Measurements from ENCODE around the gene SOCS6. TPM values are rescaled to one million over a fixed set of nuclear protein-coding genes. Genes with fewer than 3 reads are reported as not detected.
"Not testable (repeated sequence)": the region's sequence is repeated elsewhere in the genome, so short reads cannot be mapped to it uniquely, and the experiment has no call there.

SOCS6 gene
- total and polyA plus RNA-seq, 2 experiments from 2014 or later = 14.4 to 35.3 TPM

DNA sequence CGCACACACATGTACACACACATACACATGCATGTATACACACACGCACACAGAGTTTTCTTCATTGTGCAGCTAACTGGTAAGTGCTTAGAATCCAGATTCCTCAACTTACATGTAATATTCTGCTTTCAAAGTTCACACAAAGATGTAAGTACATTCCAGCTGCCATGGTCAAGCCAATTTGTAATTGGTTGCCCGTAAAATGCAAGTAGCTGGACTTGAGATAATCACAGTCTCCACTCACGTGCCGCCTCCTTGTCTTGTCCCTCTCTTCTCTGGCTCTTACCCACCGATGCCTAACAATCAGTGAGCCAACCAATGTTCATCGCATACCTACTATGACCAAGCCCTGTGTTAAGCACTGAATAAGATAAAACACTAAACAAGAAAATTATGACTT, 77.8 kb downstream of the SOCS6 start:
- no peak for TF ChIP-seq EZH2phosphoT487 (IDR thresholded peaks at IDR 0.05; ENCODE audit: low read depth, severe bottlenecking, unreplicated experiment)
- no peak for TF ChIP-seq EZH2 (IDR thresholded peaks at IDR 0.05; ENCODE audit: borderline replicate concordance)
- TF ChIP-seq, protein P1, sequence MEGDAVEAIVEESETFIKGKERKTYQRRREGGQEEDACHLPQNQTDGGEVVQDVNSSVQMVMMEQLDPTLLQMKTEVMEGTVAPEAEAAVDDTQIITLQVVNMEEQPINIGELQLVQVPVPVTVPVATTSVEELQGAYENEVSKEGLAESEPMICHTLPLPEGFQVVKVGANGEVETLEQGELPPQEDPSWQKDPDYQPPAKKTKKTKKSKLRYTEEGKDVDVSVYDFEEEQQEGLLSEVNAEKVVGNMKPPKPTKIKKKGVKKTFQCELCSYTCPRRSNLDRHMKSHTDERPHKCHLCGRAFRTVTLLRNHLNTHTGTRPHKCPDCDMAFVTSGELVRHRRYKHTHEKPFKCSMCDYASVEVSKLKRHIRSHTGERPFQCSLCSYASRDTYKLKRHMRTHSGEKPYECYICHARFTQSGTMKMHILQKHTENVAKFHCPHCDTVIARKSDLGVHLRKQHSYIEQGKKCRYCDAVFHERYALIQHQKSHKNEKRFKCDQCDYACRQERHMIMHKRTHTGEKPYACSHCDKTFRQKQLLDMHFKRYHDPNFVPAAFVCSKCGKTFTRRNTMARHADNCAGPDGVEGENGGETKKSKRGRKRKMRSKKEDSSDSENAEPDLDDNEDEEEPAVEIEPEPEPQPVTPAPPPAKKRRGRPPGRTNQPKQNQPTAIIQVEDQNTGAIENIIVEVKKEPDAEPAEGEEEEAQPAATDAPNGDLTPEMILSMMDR (IDR thresholded peaks at IDR 0.05; ENCODE audit: poor library complexity) = no peak
- H3K4me2 ChIP-seq = no peak overlapping the region
- no peaks in the 10 kb centered on the region for H3K79me2 ChIP-seq
- no peaks in the 10 kb centered on the region for H3K27me3 ChIP-seq
- no peaks in the 10 kb centered on the region for H3K9me3 ChIP-seq (ENCODE audit: low read depth)
- H2AFZ ChIP-seq = no peak overlapping the region
- H3K4me1 ChIP-seq (ENCODE audit: insufficient read depth) = no peaks in the 10 kb centered on the region
- no peak overlapping the region for H3K27ac ChIP-seq
- H3K36me3 ChIP-seq (replicated peaks; ENCODE audit: insufficient read depth, low read depth) = no peaks in the 10 kb centered on the region
- no peak for DNase-seq (ENCODE audit: low spot score)
- H3K9me2 ChIP-seq (replicated peaks; ENCODE audit: insufficient read depth) = no peaks in the 10 kb centered on the region
- WGBS (ENCODE audit: low lambda C conversion rate, missing lambda C conversion rate) = 74% methylated on average over 7 of the region's 7 CpGs
- H4K20me1 ChIP-seq (ENCODE audit: insufficient read depth, poor library complexity, severe bottlenecking) = no peaks in the 10 kb centered on the region
- no peak overlapping the region for H3K4me3 ChIP-seq

- H3K79me2 ChIP-seq; H2AFZ ChIP-seq; H3K27ac ChIP-seq; H3K4me2 ChIP-seq; H4K20me1 ChIP-seq (ENCODE audit: insufficient read depth, poor library complexity, severe bottlenecking); DNase-seq (ENCODE audit: low spot score); H3K4me1 ChIP-seq (ENCODE audit: insufficient read depth); H3K4me3 ChIP-seq; H3K36me3 ChIP-seq (replicated peaks; ENCODE audit: insufficient read depth, low read depth); H3K27me3 ChIP-seq; H3K9me3 ChIP-seq (ENCODE audit: low read depth); H3K9me2 ChIP-seq (replicated peaks; ENCODE audit: insufficient read depth): not testable (repeated sequence)
- WGBS (ENCODE audit: low lambda C conversion rate, missing lambda C conversion rate) = 94% methylated on average over 3 of the region's 3 CpGs
Measured at GRCh38 chr18:70367344-70367743, 78.5 kb downstream of the SOCS6 start.

GRCh38 chr18:70368903-70369302, 80.1 kb downstream of the SOCS6 start:
- Histone ChIP-seq H3K4me3 (no peak overlapping the region), H2AFZ (no peak overlapping the region), H3K9me3 (ENCODE audit: low read depth) (no peaks in the 10 kb centered on the region), H3K36me3 (replicated peaks; ENCODE audit: insufficient read depth, low read depth) (no peaks in the 10 kb centered on the region), H3K79me2 (no peaks in the 10 kb centered on the region), H3K4me2 (no peak overlapping the region), H3K9me2 (replicated peaks; ENCODE audit: insufficient read depth) (no peaks in the 10 kb centered on the region), H3K27ac (no peak overlapping the region), H3K4me1 (ENCODE audit: insufficient read depth) (peaks cover 4% of the 10 kb centered on the region), H4K20me1 (ENCODE audit: insufficient read depth, poor library complexity, severe bottlenecking) (no peaks in the 10 kb centered on the region), H3K27me3 (no peaks in the 10 kb centered on the region)
- no peak for DNase-seq (ENCODE audit: low spot score)
- TF ChIP-seq EZH2phosphoT487 (IDR thresholded peaks at IDR 0.05; ENCODE audit: low read depth, severe bottlenecking, unreplicated experiment) (no peak), EZH2 (IDR thresholded peaks at IDR 0.05; ENCODE audit: borderline replicate concordance) (no peak)
- TF ChIP-seq, protein P1 (IDR thresholded peaks at IDR 0.05; ENCODE audit: poor library complexity) = no peak
- WGBS (ENCODE audit: low lambda C conversion rate, missing lambda C conversion rate) = 94% methylated on average over 1 of the region's 1 CpG

DNA sequence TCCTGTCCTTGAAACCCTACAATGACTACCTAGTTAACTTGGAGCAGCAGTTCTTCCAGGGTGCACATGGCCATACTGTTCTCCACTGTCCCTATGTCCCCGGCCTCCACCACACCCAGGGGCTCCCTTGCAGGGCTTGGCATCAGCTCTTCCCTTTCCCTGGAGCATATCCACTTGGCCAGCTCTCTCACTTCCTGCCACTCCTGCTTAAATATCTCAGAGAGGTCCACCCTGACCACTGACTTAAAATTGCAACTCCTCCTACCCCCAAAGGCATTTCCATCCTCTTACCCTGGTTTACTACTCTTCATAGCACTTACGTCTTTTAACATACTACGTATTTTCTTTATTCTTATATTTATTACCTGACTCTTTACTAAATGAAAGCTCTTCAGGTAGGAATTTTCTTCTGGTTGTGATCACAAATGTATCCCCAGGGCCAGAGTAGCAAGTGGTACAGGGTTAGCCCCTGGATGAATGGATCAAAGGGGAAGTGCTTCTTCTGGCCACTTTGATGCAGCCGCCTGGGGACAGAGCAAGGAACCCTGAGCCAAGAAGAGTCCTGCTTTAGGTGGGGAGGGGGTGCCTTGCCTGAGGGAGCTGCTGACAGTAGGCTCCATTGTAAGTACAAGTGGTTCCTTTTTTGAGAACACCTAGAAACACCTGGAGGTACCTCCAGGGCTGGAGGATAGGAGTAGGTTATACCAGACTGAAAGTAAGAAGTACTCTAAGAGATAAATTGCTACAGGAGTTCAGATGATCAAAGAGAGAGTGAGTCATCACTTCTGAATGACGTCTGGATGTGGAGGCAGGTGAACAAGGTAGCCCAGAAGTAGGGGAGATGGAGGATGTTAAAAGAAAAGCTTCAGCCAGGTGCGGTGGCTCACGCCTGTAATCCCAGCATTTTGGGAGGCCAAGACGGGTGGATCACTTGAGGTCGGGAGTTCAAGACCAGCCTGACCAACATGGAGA, 82.2 kb downstream of the SOCS6 start:
- no peaks in the 10 kb centered on the region for H4K20me1 ChIP-seq (ENCODE audit: insufficient read depth, poor library complexity, severe bottlenecking)

More for the DNA sequence above, 82.2 kb downstream of the SOCS6 start:
- Histone ChIP-seq H3K4me3 (no peak overlapping the region), H3K27me3 (no peaks in the 10 kb centered on the region), H3K4me1 (ENCODE audit: insufficient read depth) (peaks cover 12% of the 10 kb centered on the region), H3K79me2 (no peaks in the 10 kb centered on the region), H3K9me2 (replicated peaks; ENCODE audit: insufficient read depth) (no peaks in the 10 kb centered on the region), H2AFZ (no peak overlapping the region), H3K4me2 (no peak overlapping the region), H3K9me3 (ENCODE audit: low read depth) (no peaks in the 10 kb centered on the region), H3K27ac (no peak overlapping the region), H3K36me3 (replicated peaks; ENCODE audit: insufficient read depth, low read depth) (no peaks in the 10 kb centered on the region)
- no peak for DNase-seq (ENCODE audit: low spot score)
- WGBS (ENCODE audit: low lambda C conversion rate, missing lambda C conversion rate) = 81% methylated on average over 9 of the region's 9 CpGs
- no peak for TF ChIP-seq EZH2 (IDR thresholded peaks at IDR 0.05; ENCODE audit: borderline replicate concordance)
- TF ChIP-seq, protein P1 (IDR thresholded peaks at IDR 0.05; ENCODE audit: poor library complexity) = no peak
- TF ChIP-seq EZH2phosphoT487 (IDR thresholded peaks at IDR 0.05; ENCODE audit: low read depth, severe bottlenecking, unreplicated experiment) = no peak
